HepG2 (cell line): ENCODE data around the gene NKAIN4. TPM values are rescaled to one million over a fixed set of nuclear protein-coding genes. Genes with fewer than 3 reads are reported as not detected.

ENCODE experiments used
- ATM ChIP-seq: fragments of 450-650 bp; IDR thresholded peaks from 2 replicates; pipeline ENCODE4 v1.7.1; 2017; ENCODE audit warnings: mild to moderate bottlenecking, borderline replicate concordance
- CCAR2 ChIP-seq: fragments of 200-400 bp; formaldehyde crosslinking; optimal IDR thresholded peaks from 2 replicates; pipeline ENCODE3; 2018; ENCODE audit warnings: low read depth, mild to moderate bottlenecking, low read length, moderate library complexity
- DDIT3 ChIP-seq: sonication (generic); formaldehyde crosslinking; IDR thresholded peaks from 2 replicates; pipeline ENCODE4 v1.4.0; 2020; ENCODE audit warnings: mild to moderate bottlenecking, missing genetic modification reagents
- EZH2 ChIP-seq: conservative IDR thresholded peaks from 2 replicates; pipeline ENCODE4 v1.6.1; 2012; ENCODE audit warnings: mild to moderate bottlenecking, low read depth, low read length, moderate library complexity
- FOXO4 ChIP-seq: sonication (generic); formaldehyde crosslinking; conservative IDR thresholded peaks from 2 replicates; pipeline ENCODE4 v1.8.1; 2023; ENCODE audit warnings: missing genetic modification reagents
- GATA4 ChIP-seq: sonication (generic); IDR thresholded peaks from 2 replicates; pipeline ENCODE4 v1.6.1; 2016; ENCODE audit warnings: antibody characterized with exemption, low read depth, borderline replicate concordance
- HNF1A ChIP-seq, 2 experiments: sonication (generic) in 1 of 2; formaldehyde crosslinking in 1 of 2; IDR thresholded peaks; 2 replicates each; pipeline versions ENCODE4 v1.4.0 to v1.6.1; 2016 to 2020; ENCODE audit warnings: borderline replicate concordance in 1 of 2, low read depth in 1 of 2, mild to moderate bottlenecking in 1 of 2, missing genetic modification reagents in 1 of 2
- HOXA9 ChIP-seq: sonication (generic); formaldehyde crosslinking; IDR thresholded peaks from 2 replicates; pipeline ENCODE4 v1.8.1; 2022; ENCODE audit warnings: missing genetic modification reagents, mild to moderate bottlenecking, moderate library complexity, borderline replicate concordance
- KDM4B ChIP-seq: sonication (generic); formaldehyde crosslinking; IDR thresholded peaks from 2 replicates; pipeline ENCODE4 v1.4.0; 2020; ENCODE audit warnings: missing genetic modification reagents
- KLF16 ChIP-seq, 2 experiments: sonication (generic) in 1 of 2; formaldehyde crosslinking in 1 of 2; IDR thresholded peaks; 2 replicates each; pipeline versions ENCODE4 v1.6.1 to v1.8.0; 2016 to 2023; ENCODE audit warnings: missing genetic modification reagents in 2 of 2, missing compliant biosample characterization in 1 of 2
- TBL1XR1 ChIP-seq: fragments of 150-350 bp; IDR thresholded peaks from 2 replicates; pipeline ENCODE4 v1.6.1; 2014; ENCODE audit warnings: borderline replicate concordance, low read length; ENCODE audit not compliant: partially characterized antibody
- ZFP41 ChIP-seq: sonication (generic); formaldehyde crosslinking; IDR thresholded peaks from 2 replicates; pipeline ENCODE4 v1.4.0; 2020; ENCODE audit warnings: mild to moderate bottlenecking, missing genetic modification reagents, borderline replicate concordance
- ZFY ChIP-seq: sonication (generic); formaldehyde crosslinking; IDR thresholded peaks from 2 replicates; pipeline ENCODE4 v1.4.0; 2020; ENCODE audit warnings: missing genetic modification reagents
- ZNF281 ChIP-seq: sonication (generic); formaldehyde crosslinking; IDR thresholded peaks from 2 replicates; pipeline ENCODE4 v1.4.0; 2020; ENCODE audit warnings: missing genetic modification reagents, borderline replicate concordance
- ZNF343 ChIP-seq: sonication (generic); formaldehyde crosslinking; IDR thresholded peaks from 2 replicates; pipeline ENCODE4 v1.4.0; 2020; ENCODE audit warnings: mild to moderate bottlenecking, missing genetic modification reagents
- ZNF468 ChIP-seq: sonication (generic); formaldehyde crosslinking; IDR thresholded peaks from 2 replicates; pipeline ENCODE4 v1.8.0; 2022; ENCODE audit warnings: mild to moderate bottlenecking, moderate library complexity, missing genetic modification reagents
- ZNF766 ChIP-seq: sonication (generic); formaldehyde crosslinking; IDR thresholded peaks from 2 replicates; pipeline ENCODE4 v1.5.0; 2020; ENCODE audit warnings: missing genetic modification reagents, borderline replicate concordance
- ZSCAN29 ChIP-seq: sonication (generic); formaldehyde crosslinking; conservative IDR thresholded peaks from 2 replicates; pipeline ENCODE4 v1.4.0; 2020; ENCODE audit warnings: mild to moderate bottlenecking, missing genetic modification reagents
- polyA plus RNA-seq, 8 experiments: library from polyadenylated mRNA; depleted of rRNA in 3 of 8; stranded (reverse) in 7 of 8; unstranded in 1 of 8; fragments of >200 nt; fragmentation: Illumina TruSeq in 4 of 8; extraction: Trizol in 4 of 8; gene quantifications; 2 replicates each; pipeline versions ENCODE4 v1.2.1 to v1.2.3, GENCODE V29; 2011 to 2016; ENCODE audit warnings: low read depth in 4 of 8, missing spikeins in 1 of 8, mixed read lengths in 1 of 8; ENCODE audit not compliant: insufficient read depth in 1 of 8
- total RNA-seq, 5 experiments: library from RNA; depleted of rRNA; stranded (reverse); fragments of >200 nt; fragmentation: Illumina TruSeq; extraction: Trizol; gene quantifications; 2 replicates each; pipeline ENCODE4 v1.2.3, GENCODE V29; 2016; ENCODE audit warnings: low read depth in 1 of 5

Gene NKAIN4
- total and polyA plus RNA-seq, 2 of the 13 experiments (the other 11 are each of a cell fraction or from before 2014, with no cell fraction given): not detected

- TF ChIP-seq FOXO4 (CRISPR knock-in tag): no peak
- TF ChIP-seq HOXA9: no peak
- TF ChIP-seq ZFP41: peak; percentile 60; the same call in 1 of the 2 replicates
- no peak for TF ChIP-seq KDM4B (CRISPR knock-in tag)
- no peak for TF ChIP-seq EZH2
- TF ChIP-seq CCAR2: no peak
- TF ChIP-seq TBL1XR1: no peak
- no peak; the same call in 1 of the 2 replicates for TF ChIP-seq ZFY (CRISPR knock-in tag)
- no peak for TF ChIP-seq ZNF281 (CRISPR knock-in tag)
- TF ChIP-seq KLF16 (CRISPR knock-in tag; IDR thresholded peaks at IDR 0.05): no peak
- TF ChIP-seq ZNF343: 0 out of 2 replicates have a peak, but pooled peaks have one; percentile 8
- no peak for TF ChIP-seq ATM
- TF ChIP-seq ZNF766: 0 out of 2 replicates have a peak, but pooled peaks have one; percentile 54
- TF ChIP-seq ZNF468: no peak
- TF ChIP-seq HNF1A (IDR thresholded peaks at IDR 0.05; ENCODE audit: low read depth): no peak
- TF ChIP-seq HNF1A (CRISPR knock-in tag; IDR thresholded peaks at IDR 0.05; ENCODE audit: borderline replicate concordance): no peak
- TF ChIP-seq GATA4: no peak
- TF ChIP-seq DDIT3 (CRISPR knock-in tag): no peak
- no peak for TF ChIP-seq ZSCAN29
Measured at GRCh38 chr20:63290677-63291472, 36.6 kb upstream of the NKAIN4 start (continued).
